ENCODE data around the gene ZMIZ1. TPM values are rescaled to one million over a fixed set of nuclear protein-coding genes. Genes with fewer than 3 reads are reported as not detected.

ZMIZ1 gene
- polyA plus RNA-seq, 1 experiment: 7.6 TPM

GRCh38 chr10:79185796-79186374 is 117.1 kb downstream of the ZMIZ1 start:
- H3K27ac ChIP-seq (ENCODE audit: low read depth, low read length): peak overlapping the region; percentile 70
- POLR2A ChIA-PET: interaction anchor here (0.9 kb wide), 1 partner anchor 27 kb away, joined by 3 read pairs; no protein-coding TSS in a partner anchor
- H3K27me3 ChIP-seq (ENCODE audit: control insufficient read depth, insufficient read depth, low read length): no peaks in the 10 kb centered on the region
- H3K9me3 ChIP-seq (ENCODE audit: control insufficient read depth, insufficient read depth, low read length): no peaks in the 10 kb centered on the region; the same call in 1 of the 2 replicates
- TF ChIP-seq CTCF (IDR thresholded peaks at IDR 0.05; ENCODE audit: low read depth, low read length): no peak
- DNase-seq (ENCODE audit: low read depth, low spot score): no peak
- no peak overlapping the region for H3K4me3 ChIP-seq (ENCODE audit: low read depth, low read length)
- CTCF ChIA-PET: no interaction called here

- H3K27ac ChIP-seq (ENCODE audit: low read depth, low read length): peak overlapping the region; percentile 70
- no peak for TF ChIP-seq CTCF (IDR thresholded peaks at IDR 0.05; ENCODE audit: low read depth, low read length)
These were observed 117.8 kb downstream of the ZMIZ1 start for GRCh38 chr10:79186486-79187120.

GRCh38 chr10:79187121-79187940 is 118.6 kb downstream of the ZMIZ1 start:
- ChIA-PET POLR2A (no interaction called here), CTCF (interaction anchor here (1.2 to 1.5 kb wide), 2 partner anchors 8 to 10 kb away, joined by 4 to 5 read pairs; no protein-coding TSS in a partner anchor)
- H3K27ac ChIP-seq (ENCODE audit: low read depth, low read length): peak overlapping the region; percentile 11

More at GRCh38 chr10:79186486-79187120, 117.8 kb downstream of the ZMIZ1 start:
- no peak for DNase-seq (ENCODE audit: low read depth, low spot score)
- no peaks in the 10 kb centered on the region; the same call in 1 of the 2 replicates for H3K9me3 ChIP-seq (ENCODE audit: control insufficient read depth, insufficient read depth, low read length)
- ChIA-PET CTCF (interaction anchor here (1.2 kb wide), 1 partner anchor 9 kb away, joined by 5 read pairs; no protein-coding TSS in a partner anchor), POLR2A (no interaction called here)
- H3K4me3 ChIP-seq (ENCODE audit: low read depth, low read length): no peak overlapping the region
- H3K27me3 ChIP-seq (ENCODE audit: control insufficient read depth, insufficient read depth, low read length): no peaks in the 10 kb centered on the region

GRCh38 chr10:79188154-79188965 is 119.6 kb downstream of the ZMIZ1 start:
- Histone ChIP-seq H3K9me3 (ENCODE audit: control insufficient read depth, insufficient read depth, low read length) (no peaks in the 10 kb centered on the region; the same call in 1 of the 2 replicates), H3K27ac (ENCODE audit: low read depth, low read length) (peak overlapping the region; percentile 21), H3K4me3 (ENCODE audit: low read depth, low read length) (no peak overlapping the region), H3K27me3 (ENCODE audit: control insufficient read depth, insufficient read depth, low read length) (no peaks in the 10 kb centered on the region)
- ChIA-PET POLR2A (interaction anchor here (0.6 to 0.9 kb wide), 2 partner anchors 29 to 57 kb away, joined by 3 to 5 read pairs; no protein-coding TSS in a partner anchor), CTCF (interaction anchor here (1.5 kb wide), 1 partner anchor 9 kb away, joined by 4 read pairs; no protein-coding TSS in a partner anchor)
- no peak for TF ChIP-seq CTCF (IDR thresholded peaks at IDR 0.05; ENCODE audit: low read depth, low read length)
- no peak for DNase-seq (ENCODE audit: low read depth, low spot score)

More at GRCh38 chr10:79187121-79187940, 118.6 kb downstream of the ZMIZ1 start:
- Histone ChIP-seq H3K27me3 (ENCODE audit: control insufficient read depth, insufficient read depth, low read length) (no peaks in the 10 kb centered on the region), H3K4me3 (ENCODE audit: low read depth, low read length) (no peak overlapping the region), H3K9me3 (ENCODE audit: control insufficient read depth, insufficient read depth, low read length) (no peaks in the 10 kb centered on the region; the same call in 1 of the 2 replicates)
- no peak for TF ChIP-seq CTCF (IDR thresholded peaks at IDR 0.05; ENCODE audit: low read depth, low read length)
- no peak for DNase-seq (ENCODE audit: low read depth, low spot score)
